A549 (cell line): Measurements from ENCODE around the gene TEN1. TPM values are rescaled to one million over a fixed set of nuclear protein-coding genes. Genes with fewer than 3 reads are reported as not detected.
A peak's percentile ranks its signal among the peaks of the same experiment; 100 is the strongest.

Experiments
- ATAC-seq, 2 experiments: fragments of 200-7000 bp in 1 of 2; fragments of >200 bp in 1 of 2; cut with Nextera tagmentation in 1 of 2; cut with Tn5 transposase in 1 of 2; 3 replicates each; pipeline versions ENCODE4 v1.8.0 to v1.9.1; 2018 to 2020; ENCODE audit warnings: mild to moderate bottlenecking in 1 of 2, moderate library complexity in 1 of 2
- CTCF ChIA-PET: fragments of 300-600 bp; sonication (Branson Sonifier 250); formaldehyde crosslinking; extraction: SDS; loops from one replicate; lab custom pipeline; 2021; ENCODE audit warnings: antibody characterized with exemption, inconsistent platforms; lab: Yijun Ruan, JAX
- POLR2A ChIA-PET: fragments of 350-600 bp; formaldehyde crosslinking; extraction: SDS; loops from one replicate; lab custom pipeline; 2021; ENCODE audit warnings: antibody characterized with exemption, inconsistent platforms; lab: Yijun Ruan, JAX
- DNase-seq, 2 experiments: peaks; one replicate each; pipeline versions ENCODE4 v3.0.0 to v3.0.0-alpha.2; 2011 to 2016; ENCODE audit warnings: low read depth in 1 of 2, low spot score in 1 of 2
- FAIRE-seq: peaks from 2 replicates; lab custom pipeline; 2011; peaks lifted over from hg19 to GRCh38; lab: Jason Lieb, UNC
- H3K27ac ChIP-seq, 2 experiments: fragments of >200 bp; sonication (Bioruptor Twin); formaldehyde crosslinking; 3 replicates each; pipeline ENCODE4 v1.5.1; 2016 to 2017
- H3K4me1 ChIP-seq: fragments of >200 bp; sonication (Bioruptor Twin); formaldehyde crosslinking; 3 replicates; pipeline ENCODE4 v1.6.1; 2016
- H3K4me2 ChIP-seq: fragments of >200 bp; sonication (Bioruptor Twin); formaldehyde crosslinking; 3 replicates; pipeline ENCODE4 v1.6.1; 2016
- H3K4me3 ChIP-seq: fragments of >200 bp; sonication (Bioruptor Twin); formaldehyde crosslinking; 3 replicates; pipeline ENCODE4 v1.5.1; 2016
- H3K9me3 ChIP-seq: fragments of >200 bp; sonication (Bioruptor Twin); formaldehyde crosslinking; 3 replicates; pipeline ENCODE4 v1.6.1; 2016
- CTCF ChIP-seq: fragments of >200 bp; sonication (Bioruptor Twin); formaldehyde crosslinking; IDR thresholded peaks from 3 replicates; pipeline ENCODE4 v1.5.1; 2016
- E2F6 ChIP-seq: IDR thresholded peaks from 2 replicates; pipeline ENCODE4 v1.6.1; 2012; ENCODE audit warnings: low read depth, borderline replicate concordance
- EHF ChIP-seq: fragments of 250-450 bp; sonication (Bioruptor Pico); IDR thresholded peaks from 2 replicates; pipeline ENCODE4 v1.5.0; 2020; ENCODE audit warnings: mild to moderate bottlenecking
- ESRRA ChIP-seq: fragments of 150-350 bp; IDR thresholded peaks from 2 replicates; pipeline ENCODE4 v1.6.1; 2014; ENCODE audit warnings: mild to moderate bottlenecking, low read length, borderline replicate concordance
- FOSL2 ChIP-seq, 2 experiments: fragments of 450-650 bp in 1 of 2; fragments of >200 bp in 1 of 2; sonication (Bioruptor Twin) in 1 of 2; formaldehyde crosslinking; IDR thresholded peaks; 2 replicates each; pipeline versions ENCODE4 v1.5.0 to v1.6.1; 2016 to 2020; ENCODE audit warnings: mild to moderate bottlenecking in 1 of 2, moderate library complexity in 1 of 2
- HES2 ChIP-seq: fragments of >200 bp; sonication (Bioruptor Twin); formaldehyde crosslinking; IDR thresholded peaks from 2 replicates; pipeline ENCODE4 v1.6.1; 2016
- HOXA7 ChIP-seq: fragments of 250-450 bp; sonication (Bioruptor Pico); IDR thresholded peaks from 2 replicates; pipeline ENCODE4 v1.5.0; 2020; ENCODE audit warnings: mild to moderate bottlenecking, moderate library complexity
- JUN ChIP-seq, 2 experiments: fragments of >200 bp; sonication (Bioruptor Twin); formaldehyde crosslinking; IDR thresholded peaks; 2 replicates in 1 of 2; 3 replicates in 1 of 2; pipeline ENCODE4 v1.6.1; 2016 to 2017
- MAX ChIP-seq: IDR thresholded peaks from 2 replicates; pipeline ENCODE4 v1.6.1; 2012
- RAD21 ChIP-seq, 2 experiments: fragments of >200 bp in 1 of 2; sonication (Bioruptor Twin) in 1 of 2; formaldehyde crosslinking in 1 of 2; IDR thresholded peaks in 1 of 2; conservative IDR thresholded peaks in 1 of 2; 2 replicates in 1 of 2; 3 replicates in 1 of 2; pipeline ENCODE4 v1.6.1; 2012 to 2018; ENCODE audit warnings: inconsistent platforms in 1 of 2
- SMC3 ChIP-seq: fragments of >200 bp; sonication (Bioruptor Twin); formaldehyde crosslinking; IDR thresholded peaks from 3 replicates; pipeline ENCODE4 v1.6.1; 2018; ENCODE audit warnings: inconsistent platforms
- ZNF302 ChIP-seq: fragments of 250-450 bp; sonication (Bioruptor Pico); IDR thresholded peaks from 2 replicates; pipeline ENCODE4 v1.9.0; 2021; ENCODE audit warnings: inconsistent platforms, mild to moderate bottlenecking, moderate library complexity
- ZSCAN20 ChIP-seq: fragments of 250-450 bp; sonication (Bioruptor Pico); IDR thresholded peaks from 2 replicates; pipeline ENCODE4 v1.8.0; 2022; ENCODE audit warnings: mild to moderate bottlenecking, moderate library complexity
- WGBS: methylation state at CpG from one replicate; pipeline ENCODE4 v1.1.6; 2017; ENCODE audit errors: missing lambda C conversion rate; 5-methylcytosine and 5-hydroxymethylcytosine counted together
- polyA plus RNA-seq, 4 experiments: library from polyadenylated mRNA; depleted of rRNA in 3 of 4; stranded (reverse); fragments of >200 nt; fragmentation: RNase III in 1 of 4; extraction: RNeasy Plus Mini Kit Qiagen cat#74134 plus additional on column Dnase treatment in 1 of 4; gene quantifications; 2 replicates in 3 of 4; 3 replicates in 1 of 4; pipeline ENCODE4 v1.2.3, GENCODE V29; 2011 to 2017

The TEN1 gene
- polyA plus RNA-seq, 2 of the 4 experiments (the other 2 are of a cell fraction): 11.8 to 15.7 TPM

- ChIA-PET CTCF (interaction anchor here (0.6 to 24.2 kb wide), 45 partner anchors 10 to 685 kb away, joined by 3 to 408 read pairs (median 4); partner anchors contain the start of genes ACOX1, FBF1, MRPL38 and SPHK1), POLR2A (interaction anchor here (0.9 to 1.3 kb wide), 2 partner anchors 95 to 121 kb away, joined by 3 to 4 read pairs; partner anchors contain the start of gene MRPL38)
- 64% methylated on average over 27 of the region's 31 CpGs for WGBS
- no peaks in the 10 kb centered on the region for H3K9me3 ChIP-seq
- H3K27ac ChIP-seq: peak overlapping the region in 1 of 2 experiments; percentile 52; a peak in 2 of 6 replicates
- DNase-seq: peak; percentile 73 to 96
- H3K4me2 ChIP-seq: no peak overlapping the region
- peaks cover 15% of the 10 kb centered on the region; the same call in 2 of the 3 replicates for H3K4me1 ChIP-seq
- no peak for FAIRE-seq
- peak; percentile 72 to 74 for TF ChIP-seq RAD21 (conservative IDR thresholded peaks at IDR 0.05 in 1 of 2, IDR thresholded peaks at IDR 0.05 in 1 of 2)
- peak; percentile 77 for TF ChIP-seq CTCF
- no peak for TF ChIP-seq ZSCAN20
- TF ChIP-seq HOXA7 (CRISPR knock-in tag): no peak
- no peak for TF ChIP-seq JUN (IDR thresholded peaks at IDR 0.05)
- no peak for TF ChIP-seq EHF (CRISPR knock-in tag)
- no peak for TF ChIP-seq E2F6
- TF ChIP-seq MAX: peak; percentile 60; the same call in 1 of the 2 replicates
- no peak for TF ChIP-seq ZNF302 (CRISPR knock-in tag)
- TF ChIP-seq FOSL2 (IDR thresholded peaks at IDR 0.05): no peak
- no peak for TF ChIP-seq FOSL2 (CRISPR knock-in tag; IDR thresholded peaks at IDR 0.05)
- TF ChIP-seq ESRRA: no peak
- TF ChIP-seq SMC3: peak; percentile 41; the same call in 1 of the 3 replicates
- peak; percentile 68 to 84; a peak in 5 of 6 replicates for ATAC-seq
- H3K4me3 ChIP-seq: no peak overlapping the region
These were observed 21.1 kb downstream of the TEN1 start for GRCh38 chr17:76000016-76000754.

- ChIA-PET POLR2A (interaction anchor here (1.3 kb wide), 1 partner anchor 120 kb away, joined by 4 read pairs; no protein-coding TSS in a partner anchor), CTCF (interaction anchor here (0.6 to 24.2 kb wide), 38 partner anchors 9 to 383 kb away, joined by 3 to 408 read pairs (median 4); partner anchors contain the start of genes ACOX1, FBF1, MRPL38 and SPHK1)
- Histone ChIP-seq H3K4me1 (peaks cover 15% of the 10 kb centered on the region; the same call in 2 of the 3 replicates), H3K4me3 (no peak within 1 kb of the TSS), H3K4me2 (no peak within 1 kb of the TSS), H3K27ac (peak within 1 kb of the TSS in 1 of 2 experiments; percentile 52; a peak in 2 of 6 replicates), H3K9me3 (no peaks in the 10 kb centered on the region)
- FAIRE-seq: no peak
- TF ChIP-seq RAD21 (conservative IDR thresholded peaks at IDR 0.05 in 1 of 2, IDR thresholded peaks at IDR 0.05 in 1 of 2) (0 out of 5 replicates have a peak, but pooled peaks of 1 of the 2 experiments have one; percentile 2), CTCF (peak; percentile 31; the same call in 2 of the 3 replicates), HES2 (no peak)
- WGBS: 74% methylated on average over 17 of the region's 21 CpGs
- ATAC-seq: no peak; a peak in 1 of 6 replicates
- no peak for DNase-seq
These were observed 21.9 kb downstream of the TEN1 start, which contains the start of gene CDK3 for GRCh38 chr17:76000755-76001521. TSS of gene CDK3 (plus strand) at chr17:76000855. CDS start at chr17:76001426, 571 bp downstream.
